GM21619 (cell line): ENCODE data around the gene MPPED1.

ENCODE experiments used
- ATAC-seq: cut with Tn5 transposase; IDR thresholded peaks from one replicate; pipeline ENCODE4 v1.9.1; 2021; ENCODE audit not compliant: unreplicated experiment

The MPPED1 gene

GRCh38 chr22:43474161-43475101, 62.6 kb downstream of the MPPED1 start:
- no peak for ATAC-seq

- no peak for ATAC-seq
These were observed 63.8 kb downstream of the MPPED1 start for GRCh38 chr22:43475549-43476076.

GRCh38 chr22:43476341-43476740, 64.5 kb downstream of the MPPED1 start:
- ATAC-seq = no peak

GRCh38 chr22:43476751-43477725, 65.2 kb downstream of the MPPED1 start:
- ATAC-seq = no peak

- no peak for ATAC-seq
These were observed 66.2 kb downstream of the MPPED1 start for GRCh38 chr22:43477966-43478365.

- no peak for ATAC-seq
These were observed 66.9 kb downstream of the MPPED1 start for GRCh38 chr22:43478621-43479300.

- ATAC-seq = no peak
These were observed 67.6 kb downstream of the MPPED1 start for GRCh38 chr22:43479301-43479950.

GRCh38 chr22:43479962-43480361, 68.1 kb downstream of the MPPED1 start:
- ATAC-seq = no peak

- no peak for ATAC-seq
These were observed 69.9 kb downstream of the MPPED1 start for GRCh38 chr22:43481568-43482317.

- ATAC-seq = no peak
These were observed 70.5 kb downstream of the MPPED1 start for GRCh38 chr22:43482318-43482625.

- no peak for ATAC-seq
These were observed 71.5 kb downstream of the MPPED1 start for GRCh38 chr22:43483266-43483665.

- ATAC-seq = no peak
These were observed 71.9 kb downstream of the MPPED1 start for GRCh38 chr22:43483669-43484068.

- ATAC-seq = no peak
These were observed 72.4 kb downstream of the MPPED1 start for GRCh38 chr22:43484227-43484626.

GRCh38 chr22:43485502-43486089, 73.8 kb downstream of the MPPED1 start:
- ATAC-seq = no peak

GRCh38 chr22:43487311-43488030, 75.7 kb downstream of the MPPED1 start:
- no peak for ATAC-seq

GRCh38 chr22:43488031-43488866, 76.4 kb downstream of the MPPED1 start:
- no peak for ATAC-seq

GRCh38 chr22:43488937-43489336, 77.1 kb downstream of the MPPED1 start:
- no peak for ATAC-seq

- ATAC-seq = no peak
These were observed 78.5 kb downstream of the MPPED1 start for GRCh38 chr22:43490311-43490710.
